Measurements from ENCODE around the gene MBD3L1. TPM values are rescaled to one million over a fixed set of nuclear protein-coding genes. Genes with fewer than 3 reads are reported as not detected.

MBD3L1 gene
- total RNA-seq, 5 donors from 2014 or later (not counting 1 experiment from before 2014, with no cell fraction given): not detected

DNA sequence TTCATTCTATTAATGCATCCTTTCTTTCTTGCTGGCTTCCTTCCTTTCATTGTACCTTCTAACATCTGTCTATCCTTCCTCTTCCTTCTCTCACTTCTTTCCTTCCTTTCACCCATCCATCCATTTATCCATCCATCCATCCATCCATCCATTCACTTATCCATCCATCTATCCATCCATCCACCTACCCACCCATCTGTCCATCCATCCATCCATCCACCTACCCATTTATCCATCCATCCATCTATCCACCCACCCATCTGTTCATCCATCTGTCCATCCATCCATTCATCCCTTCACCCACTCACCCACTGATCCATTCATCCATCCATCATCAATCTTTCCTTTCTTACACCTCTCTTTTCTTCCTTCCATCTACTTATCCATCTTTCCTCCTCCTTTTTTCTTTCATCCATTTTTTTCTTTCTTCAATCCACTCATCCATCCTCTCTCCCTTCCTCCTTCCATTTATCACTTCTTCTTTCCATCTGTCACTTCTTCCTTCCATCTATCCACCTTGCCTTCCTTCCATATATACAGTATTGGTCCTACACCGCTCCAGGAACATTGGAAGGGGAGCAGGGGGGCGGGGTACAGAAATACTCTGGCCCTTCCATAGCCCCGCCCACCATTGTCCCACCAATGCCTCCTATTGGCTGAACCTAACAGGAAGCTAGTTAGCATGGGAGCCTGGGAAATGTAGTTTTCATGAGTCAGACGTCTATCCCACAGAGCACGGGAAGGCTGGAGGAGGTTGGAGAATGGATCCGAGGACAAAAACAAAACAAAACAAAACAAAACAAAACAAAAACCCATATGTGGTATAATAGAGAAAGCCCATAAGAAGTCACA is 45.9 kb downstream of the MBD3L1 start:
- H3K27me3 ChIP-seq (replicated peaks in 1 of 2; ENCODE audit: control insufficient read depth in 2 of 2, extremely low read depth in 1 of 2, insufficient read depth in 2 of 2, low read length in 1 of 2): peaks cover 0 to 27% of the 10 kb centered on the region in 2 experiments
- H3K4me3 ChIP-seq (ENCODE audit: control insufficient read depth in 1 of 2, extremely low read depth in 1 of 2, low read length in 1 of 2): no peak overlapping the region
- H3K4me1 ChIP-seq (ENCODE audit: control insufficient read depth in 1 of 2, extremely low read depth in 1 of 2, insufficient read depth in 2 of 2, low read length in 2 of 2): no peaks in the 10 kb centered on the region
- ChIA-PET POLR2A (no interaction called here), CTCF (no interaction called here)
- no CpG with 5 or more reads among the region's 6 CpGs for WGBS (ENCODE audit: insufficient coverage)
- Mint-ChIP-seq H3K27me3 (peaks cover 28 to 29% of the 10 kb centered on the region in 2 donors), H3K4me3 (no peak overlapping the region), H3K9me3 (peaks cover 10 to 16% (median 14%) of the 10 kb centered on the region in 3 donors), H3K27ac (no peak overlapping the region), H3K4me1 (no peaks in the 10 kb centered on the region), H3K36me3 (peaks cover 3% of the 10 kb centered on the region)
- ATAC-seq (replicated peaks in 1 of 4) (no peak), DNase-seq (no peak)
- H3K27ac ChIP-seq (ENCODE audit: low read length): no peak overlapping the region
- no peaks in the 10 kb centered on the region for H3K36me3 ChIP-seq (ENCODE audit: control insufficient read depth in 2 of 2, extremely low read depth in 1 of 2, insufficient read depth in 1 of 2, low read length in 1 of 2)
- H3K9me3 ChIP-seq: no peaks in the 10 kb centered on the region

DNA sequence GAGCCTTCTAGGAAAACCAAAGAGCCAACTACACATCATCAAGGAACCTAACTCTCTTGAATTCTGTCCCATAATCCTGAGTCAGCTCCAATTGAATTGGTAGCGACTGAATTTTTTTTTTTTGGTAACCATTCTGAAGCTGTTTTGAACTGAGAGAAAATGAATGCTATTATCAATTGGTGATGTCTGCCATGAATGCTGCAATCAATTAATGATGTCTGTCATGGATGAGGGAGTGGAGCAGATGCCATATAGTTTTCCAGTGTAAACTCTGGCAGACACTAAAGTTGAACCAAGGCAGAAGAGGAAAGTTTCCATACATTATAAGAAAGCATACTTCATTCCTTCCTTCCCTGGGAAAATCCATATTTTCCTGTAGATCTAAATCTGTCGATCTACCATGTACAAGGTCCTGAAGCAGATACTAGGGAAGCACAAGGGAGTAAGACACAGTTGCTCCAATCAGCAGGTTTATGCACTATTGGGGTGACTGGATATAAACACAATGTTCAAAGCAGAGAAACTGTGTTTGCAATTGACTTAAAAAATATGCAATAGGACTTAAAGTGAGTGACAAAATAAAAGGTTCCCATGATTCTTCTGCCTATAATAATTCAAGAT is 48.8 kb downstream of the MBD3L1 start:
- H3K4me1 Mint-ChIP-seq: no peaks in the 10 kb centered on the region
- POLR2A ChIA-PET: no interaction called here
- Histone ChIP-seq H3K9me3 (no peaks in the 10 kb centered on the region), H3K27ac (ENCODE audit: low read length) (no peak overlapping the region), H3K27me3 (replicated peaks in 1 of 2; ENCODE audit: control insufficient read depth in 2 of 2, extremely low read depth in 1 of 2, insufficient read depth in 2 of 2, low read length in 1 of 2) (peaks cover 0 to 22% of the 10 kb centered on the region in 2 experiments), H3K36me3 (ENCODE audit: control insufficient read depth in 2 of 2, extremely low read depth in 1 of 2, insufficient read depth in 1 of 2, low read length in 1 of 2) (no peaks in the 10 kb centered on the region), H3K4me3 (ENCODE audit: control insufficient read depth in 1 of 2, extremely low read depth in 1 of 2, low read length in 1 of 2) (no peak overlapping the region), H3K4me1 (ENCODE audit: control insufficient read depth in 1 of 2, extremely low read depth in 1 of 2, insufficient read depth in 2 of 2, low read length in 2 of 2) (no peaks in the 10 kb centered on the region)
- peaks cover 10 to 17% (median 16%) of the 10 kb centered on the region in 3 donors for H3K9me3 Mint-ChIP-seq
- CTCF ChIA-PET: no interaction called here
- WGBS (ENCODE audit: insufficient coverage): 90% methylated on average over 2 of the region's 2 CpGs
- peaks cover 3% of the 10 kb centered on the region for H3K36me3 Mint-ChIP-seq
- H3K27ac Mint-ChIP-seq: no peak overlapping the region
- H3K4me3 Mint-ChIP-seq: no peak overlapping the region
- DNase-seq: no peak
- H3K27me3 Mint-ChIP-seq: peaks cover 18 to 23% of the 10 kb centered on the region in 2 donors
- no peak for ATAC-seq (replicated peaks in 1 of 4)

GRCh38 chr19:8881512-8881911 is 49.3 kb downstream of the MBD3L1 start:
- peaks cover 17 to 23% of the 10 kb centered on the region in 2 donors for H3K27me3 Mint-ChIP-seq
- CTCF ChIA-PET: no interaction called here
- H3K9me3 ChIP-seq: no peaks in the 10 kb centered on the region
- no peak for DNase-seq
- no peak for ATAC-seq (replicated peaks in 1 of 4)
- no peak overlapping the region for H3K4me3 ChIP-seq (ENCODE audit: control insufficient read depth in 1 of 2, extremely low read depth in 1 of 2, low read length in 1 of 2)
- no peak overlapping the region for H3K27ac ChIP-seq (ENCODE audit: low read length)
- H3K27ac Mint-ChIP-seq: no peak overlapping the region
- no peaks in the 10 kb centered on the region for H3K4me1 ChIP-seq (ENCODE audit: control insufficient read depth in 1 of 2, extremely low read depth in 1 of 2, insufficient read depth in 2 of 2, low read length in 2 of 2)
- H3K36me3 ChIP-seq (ENCODE audit: control insufficient read depth in 2 of 2, extremely low read depth in 1 of 2, insufficient read depth in 1 of 2, low read length in 1 of 2): no peaks in the 10 kb centered on the region
- H3K4me3 Mint-ChIP-seq: no peak overlapping the region
- peaks cover 10 to 17% (median 16%) of the 10 kb centered on the region in 3 donors for H3K9me3 Mint-ChIP-seq
- H3K4me1 Mint-ChIP-seq: no peaks in the 10 kb centered on the region
- POLR2A ChIA-PET: no interaction called here
- H3K27me3 ChIP-seq (replicated peaks in 1 of 2; ENCODE audit: control insufficient read depth in 2 of 2, extremely low read depth in 1 of 2, insufficient read depth in 2 of 2, low read length in 1 of 2): peaks cover 0 to 21% of the 10 kb centered on the region in 2 experiments
- H3K36me3 Mint-ChIP-seq: peaks cover 3% of the 10 kb centered on the region

- Histone ChIP-seq H3K27me3 (replicated peaks in 1 of 2; ENCODE audit: control insufficient read depth in 2 of 2, extremely low read depth in 1 of 2, insufficient read depth in 2 of 2, low read length in 1 of 2) (peaks cover 0 to 23% of the 10 kb centered on the region in 2 experiments), H3K36me3 (ENCODE audit: control insufficient read depth in 2 of 2, extremely low read depth in 1 of 2, insufficient read depth in 1 of 2, low read length in 1 of 2) (no peaks in the 10 kb centered on the region), H3K27ac (ENCODE audit: low read length) (no peak overlapping the region), H3K9me3 (no peaks in the 10 kb centered on the region), H3K4me1 (ENCODE audit: control insufficient read depth in 1 of 2, extremely low read depth in 1 of 2, insufficient read depth in 2 of 2, low read length in 2 of 2) (no peaks in the 10 kb centered on the region), H3K4me3 (ENCODE audit: control insufficient read depth in 1 of 2, extremely low read depth in 1 of 2, low read length in 1 of 2) (no peak overlapping the region)
- H3K27me3 Mint-ChIP-seq: peaks cover 0 to 4% of the 10 kb centered on the region in 2 donors
- peaks cover 3% of the 10 kb centered on the region for H3K36me3 Mint-ChIP-seq
- no peak overlapping the region for H3K27ac Mint-ChIP-seq
- POLR2A ChIA-PET: no interaction called here
- DNase-seq: no peak
- H3K9me3 Mint-ChIP-seq: peaks cover 10% of the 10 kb centered on the region in 3 donors
- no peak overlapping the region for H3K4me3 Mint-ChIP-seq
- no peak for ATAC-seq (replicated peaks in 1 of 4)
- CTCF ChIA-PET: no interaction called here
- no peaks in the 10 kb centered on the region for H3K4me1 Mint-ChIP-seq
These were observed 52.2 kb downstream of the MBD3L1 start for GRCh38 chr19:8884416-8884815.

DNA sequence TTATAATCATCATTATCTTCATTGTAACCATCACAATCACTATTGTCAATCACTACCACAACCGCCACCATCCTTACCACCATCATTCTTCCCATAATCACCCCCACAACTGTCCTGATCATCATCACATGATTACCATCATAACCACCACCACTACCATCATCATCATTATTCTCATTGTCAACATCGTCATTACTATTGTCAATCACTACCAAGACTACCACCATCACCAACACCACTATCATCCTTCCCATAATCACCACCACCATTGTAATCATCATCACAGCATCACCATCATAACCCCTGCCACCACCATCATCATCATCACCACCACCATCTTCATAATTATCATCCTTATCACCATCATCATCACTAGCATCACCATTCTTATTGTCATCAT is 55.2 kb downstream of the MBD3L1 start:
- H3K4me3 ChIP-seq (ENCODE audit: control insufficient read depth in 1 of 2, extremely low read depth in 1 of 2, low read length in 1 of 2): no peak overlapping the region
- Mint-ChIP-seq H3K27me3 (no peaks in the 10 kb centered on the region), H3K36me3 (no peaks in the 10 kb centered on the region), H3K27ac (no peak overlapping the region), H3K4me3 (no peak overlapping the region), H3K4me1 (no peaks in the 10 kb centered on the region), H3K9me3 (peaks cover 0 to 6% (median 0%) of the 10 kb centered on the region in 3 donors)
- 58% methylated on average over 2 of the region's 2 CpGs for WGBS (ENCODE audit: insufficient coverage)
- ATAC-seq (replicated peaks in 1 of 4) (no peak), DNase-seq (no peak)
- ChIA-PET CTCF (no interaction called here), POLR2A (no interaction called here)
- no peaks in the 10 kb centered on the region for H3K4me1 ChIP-seq (ENCODE audit: control insufficient read depth in 1 of 2, extremely low read depth in 1 of 2, insufficient read depth in 2 of 2, low read length in 2 of 2)
- H3K36me3 ChIP-seq (ENCODE audit: control insufficient read depth in 2 of 2, extremely low read depth in 1 of 2, insufficient read depth in 1 of 2, low read length in 1 of 2): no peaks in the 10 kb centered on the region
- H3K27ac ChIP-seq (ENCODE audit: low read length): no peak overlapping the region
- peaks cover 0 to 22% of the 10 kb centered on the region in 2 experiments for H3K27me3 ChIP-seq (replicated peaks in 1 of 2; ENCODE audit: control insufficient read depth in 2 of 2, extremely low read depth in 1 of 2, insufficient read depth in 2 of 2, low read length in 1 of 2)
- H3K9me3 ChIP-seq: no peaks in the 10 kb centered on the region

GRCh38 chr19:8890260-8890659 is 58.1 kb downstream of the MBD3L1 start:
- H3K4me1 ChIP-seq (ENCODE audit: control insufficient read depth in 1 of 2, extremely low read depth in 1 of 2, insufficient read depth in 2 of 2, low read length in 2 of 2): no peaks in the 10 kb centered on the region
- H3K27me3 ChIP-seq (replicated peaks in 1 of 2; ENCODE audit: control insufficient read depth in 2 of 2, extremely low read depth in 1 of 2, insufficient read depth in 2 of 2, low read length in 1 of 2): peaks cover 0 to 25% of the 10 kb centered on the region in 2 experiments
- Mint-ChIP-seq H3K27ac (no peak overlapping the region), H3K4me3 (no peak overlapping the region), H3K9me3 (no peaks in the 10 kb centered on the region), H3K27me3 (no peaks in the 10 kb centered on the region), H3K36me3 (no peaks in the 10 kb centered on the region), H3K4me1 (no peaks in the 10 kb centered on the region)
- DNase-seq (no peak), ATAC-seq (replicated peaks in 1 of 4) (no peak)
- H3K27ac ChIP-seq (ENCODE audit: low read length): no peak overlapping the region
- H3K36me3 ChIP-seq (ENCODE audit: control insufficient read depth in 2 of 2, extremely low read depth in 1 of 2, insufficient read depth in 1 of 2, low read length in 1 of 2): no peaks in the 10 kb centered on the region
- no peaks in the 10 kb centered on the region for H3K9me3 ChIP-seq
- H3K4me3 ChIP-seq (ENCODE audit: control insufficient read depth in 1 of 2, extremely low read depth in 1 of 2, low read length in 1 of 2): no peak overlapping the region
- CTCF ChIA-PET: no interaction called here
- POLR2A ChIA-PET: no interaction called here

Measured in T-cell (primary cell).